HepG2 (cell line): ENCODE data around the gene REEP2. TPM values are rescaled to one million over a fixed set of nuclear protein-coding genes. Genes with fewer than 3 reads are reported as not detected.

Experiments used
- CBX2 ChIP-seq, 2 experiments: fragments of 200-600 bp in 1 of 2; sonication (generic); formaldehyde crosslinking in 1 of 2; IDR thresholded peaks; 2 replicates each; pipeline versions ENCODE4 v1.7.0 to v1.8.1; 2018 to 2022; ENCODE audit warnings: low read depth in 2 of 2, low read length in 1 of 2, mild to moderate bottlenecking in 1 of 2, missing genetic modification reagents in 1 of 2
- SPEN ChIP-seq: sonication (generic); formaldehyde crosslinking; IDR thresholded peaks from 2 replicates; pipeline ENCODE4 v1.5.1; 2020; ENCODE audit warnings: low read depth, mild to moderate bottlenecking, missing genetic modification reagents
- ZNF737 ChIP-seq: sonication (generic); formaldehyde crosslinking; IDR thresholded peaks from 2 replicates; pipeline ENCODE4 v1.5.0; 2020; ENCODE audit warnings: missing genetic modification reagents, mild to moderate bottlenecking, borderline replicate concordance
- ZNF841 ChIP-seq: sonication (generic); formaldehyde crosslinking; IDR thresholded peaks from 2 replicates; pipeline ENCODE4 v1.8.1; 2023; ENCODE audit warnings: missing genetic modification reagents, borderline replicate concordance
- polyA plus RNA-seq, 8 experiments: library from polyadenylated mRNA; depleted of rRNA in 3 of 8; stranded (reverse) in 7 of 8; unstranded in 1 of 8; fragments of >200 nt; fragmentation: Illumina TruSeq in 4 of 8; extraction: Trizol in 4 of 8; gene quantifications; 2 replicates each; pipeline versions ENCODE4 v1.2.1 to v1.2.3, GENCODE V29; 2011 to 2016; ENCODE audit warnings: low read depth in 4 of 8, missing spikeins in 1 of 8, mixed read lengths in 1 of 8; ENCODE audit not compliant: insufficient read depth in 1 of 8
- total RNA-seq, 5 experiments: library from RNA; depleted of rRNA; stranded (reverse); fragments of >200 nt; fragmentation: Illumina TruSeq; extraction: Trizol; gene quantifications; 2 replicates each; pipeline ENCODE4 v1.2.3, GENCODE V29; 2016; ENCODE audit warnings: low read depth in 1 of 5
- TF ChIP-seq, protein P1 (sequence below): sonication (generic); formaldehyde crosslinking; IDR thresholded peaks from 2 replicates; pipeline ENCODE4 v1.8.1; 2023; ENCODE audit warnings: mild to moderate bottlenecking, missing genetic modification reagents
- TF ChIP-seq, protein P2 (sequence below): sonication (generic); formaldehyde crosslinking; IDR thresholded peaks from 2 replicates; pipeline ENCODE4 v1.4.0; 2020; ENCODE audit warnings: missing genetic modification reagents
- TF ChIP-seq, protein P3 (sequence below): sonication (generic); formaldehyde crosslinking; IDR thresholded peaks from 2 replicates; pipeline ENCODE4 v1.5.0; 2020; ENCODE audit warnings: mild to moderate bottlenecking, missing genetic modification reagents
- TF ChIP-seq, protein P4 (sequence below): sonication (generic); formaldehyde crosslinking; IDR thresholded peaks from 2 replicates; pipeline ENCODE4 v1.8.0; 2023; ENCODE audit warnings: mild to moderate bottlenecking, missing genetic modification reagents
- TF ChIP-seq, protein P5 (sequence below): sonication (generic); formaldehyde crosslinking; IDR thresholded peaks from 2 replicates; pipeline ENCODE4 v1.5.1; 2020; ENCODE audit warnings: missing genetic modification reagents, mild to moderate bottlenecking, borderline replicate concordance
- TF ChIP-seq, protein P6 (sequence below): fragments of 450-650 bp; IDR thresholded peaks from 2 replicates; pipeline ENCODE4 v1.6.1; 2017
- TF ChIP-seq, protein P7 (sequence below): sonication (generic); formaldehyde crosslinking; IDR thresholded peaks from 2 replicates; pipeline ENCODE4 v1.9.0; 2021; ENCODE audit warnings: mild to moderate bottlenecking, missing genetic modification reagents

Gene REEP2
- total and polyA plus RNA-seq, 2 of the 13 experiments (the other 11 are each of a cell fraction or from before 2014, with no cell fraction given): 5.3 to 7.8 TPM

DNA sequence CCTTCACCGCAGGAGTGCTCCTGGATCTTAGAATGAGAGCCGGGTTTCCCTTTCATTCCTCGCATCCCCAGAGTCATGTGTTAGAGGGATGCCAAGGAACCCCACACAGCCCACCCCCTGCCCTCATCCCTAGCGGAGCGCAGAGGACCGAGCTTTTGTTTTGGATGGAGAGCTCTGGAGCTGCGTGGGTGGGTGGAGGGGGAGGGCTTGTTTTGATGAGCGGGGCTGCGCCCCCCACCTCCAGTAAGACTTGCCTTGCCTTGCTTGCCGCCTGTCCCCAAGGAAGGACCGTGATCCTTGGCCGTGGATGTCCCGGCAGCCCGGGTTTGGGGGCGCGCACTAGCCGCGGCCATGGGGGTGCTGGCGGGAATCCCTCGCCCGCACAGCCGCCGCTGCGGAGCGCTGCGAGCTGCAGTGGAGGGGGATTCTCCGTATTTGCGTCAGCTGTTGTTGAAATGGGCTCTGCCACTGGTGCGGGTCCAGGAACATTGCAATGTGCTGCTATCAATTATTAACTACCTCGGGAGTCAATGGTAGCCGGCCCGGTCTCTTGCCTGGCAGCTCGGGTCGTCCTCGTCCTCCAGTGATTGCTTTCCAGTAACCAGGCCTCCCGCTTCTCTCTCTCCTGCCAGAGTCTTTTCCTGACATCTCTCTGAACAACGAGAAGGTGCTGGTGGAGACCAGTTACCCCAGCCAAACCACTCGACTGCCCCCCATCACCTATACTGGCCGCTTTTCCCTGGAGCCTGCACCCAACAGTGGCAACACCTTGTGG lies 27.5 kb downstream of the REEP2 start (continued):
- TF ChIP-seq, protein P1, sequence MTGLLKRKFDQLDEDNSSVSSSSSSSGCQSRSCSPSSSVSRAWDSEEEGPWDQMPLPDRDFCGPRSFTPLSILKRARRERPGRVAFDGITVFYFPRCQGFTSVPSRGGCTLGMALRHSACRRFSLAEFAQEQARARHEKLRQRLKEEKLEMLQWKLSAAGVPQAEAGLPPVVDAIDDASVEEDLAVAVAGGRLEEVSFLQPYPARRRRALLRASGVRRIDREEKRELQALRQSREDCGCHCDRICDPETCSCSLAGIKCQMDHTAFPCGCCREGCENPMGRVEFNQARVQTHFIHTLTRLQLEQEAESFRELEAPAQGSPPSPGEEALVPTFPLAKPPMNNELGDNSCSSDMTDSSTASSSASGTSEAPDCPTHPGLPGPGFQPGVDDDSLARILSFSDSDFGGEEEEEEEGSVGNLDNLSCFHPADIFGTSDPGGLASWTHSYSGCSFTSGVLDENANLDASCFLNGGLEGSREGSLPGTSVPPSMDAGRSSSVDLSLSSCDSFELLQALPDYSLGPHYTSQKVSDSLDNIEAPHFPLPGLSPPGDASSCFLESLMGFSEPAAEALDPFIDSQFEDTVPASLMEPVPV (CRISPR knock-in tag): no peak
- TF ChIP-seq, protein P2, sequence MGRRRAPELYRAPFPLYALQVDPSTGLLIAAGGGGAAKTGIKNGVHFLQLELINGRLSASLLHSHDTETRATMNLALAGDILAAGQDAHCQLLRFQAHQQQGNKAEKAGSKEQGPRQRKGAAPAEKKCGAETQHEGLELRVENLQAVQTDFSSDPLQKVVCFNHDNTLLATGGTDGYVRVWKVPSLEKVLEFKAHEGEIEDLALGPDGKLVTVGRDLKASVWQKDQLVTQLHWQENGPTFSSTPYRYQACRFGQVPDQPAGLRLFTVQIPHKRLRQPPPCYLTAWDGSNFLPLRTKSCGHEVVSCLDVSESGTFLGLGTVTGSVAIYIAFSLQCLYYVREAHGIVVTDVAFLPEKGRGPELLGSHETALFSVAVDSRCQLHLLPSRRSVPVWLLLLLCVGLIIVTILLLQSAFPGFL: no peak
- no peak for TF ChIP-seq CBX2 (IDR thresholded peaks at IDR 0.05; ENCODE audit: low read depth, low read length)
- TF ChIP-seq CBX2 (CRISPR knock-in tag; IDR thresholded peaks at IDR 0.05; ENCODE audit: low read depth): no peak
- TF ChIP-seq, protein P3, sequence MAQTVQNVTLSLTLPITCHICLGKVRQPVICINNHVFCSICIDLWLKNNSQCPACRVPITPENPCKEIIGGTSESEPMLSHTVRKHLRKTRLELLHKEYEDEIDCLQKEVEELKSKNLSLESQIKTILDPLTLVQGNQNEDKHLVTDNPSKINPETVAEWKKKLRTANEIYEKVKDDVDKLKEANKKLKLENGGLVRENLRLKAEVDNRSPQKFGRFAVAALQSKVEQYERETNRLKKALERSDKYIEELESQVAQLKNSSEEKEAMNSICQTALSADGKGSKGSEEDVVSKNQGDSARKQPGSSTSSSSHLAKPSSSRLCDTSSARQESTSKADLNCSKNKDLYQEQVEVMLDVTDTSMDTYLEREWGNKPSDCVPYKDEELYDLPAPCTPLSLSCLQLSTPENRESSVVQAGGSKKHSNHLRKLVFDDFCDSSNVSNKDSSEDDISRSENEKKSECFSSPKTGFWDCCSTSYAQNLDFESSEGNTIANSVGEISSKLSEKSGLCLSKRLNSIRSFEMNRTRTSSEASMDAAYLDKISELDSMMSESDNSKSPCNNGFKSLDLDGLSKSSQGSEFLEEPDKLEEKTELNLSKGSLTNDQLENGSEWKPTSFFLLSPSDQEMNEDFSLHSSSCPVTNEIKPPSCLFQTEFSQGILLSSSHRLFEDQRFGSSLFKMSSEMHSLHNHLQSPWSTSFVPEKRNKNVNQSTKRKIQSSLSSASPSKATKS: no peak
- TF ChIP-seq, protein P4, sequence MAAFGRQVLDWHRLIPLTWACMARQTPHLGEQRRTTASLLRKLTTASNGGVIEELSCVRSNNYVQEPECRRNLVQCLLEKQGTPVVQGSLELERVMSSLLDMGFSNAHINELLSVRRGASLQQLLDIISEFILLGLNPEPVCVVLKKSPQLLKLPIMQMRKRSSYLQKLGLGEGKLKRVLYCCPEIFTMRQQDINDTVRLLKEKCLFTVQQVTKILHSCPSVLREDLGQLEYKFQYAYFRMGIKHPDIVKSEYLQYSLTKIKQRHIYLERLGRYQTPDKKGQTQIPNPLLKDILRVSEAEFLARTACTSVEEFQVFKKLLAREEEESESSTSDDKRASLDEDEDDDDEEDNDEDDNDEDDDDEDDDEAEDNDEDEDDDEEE: peak; percentile 77; the same call in 1 of the 2 replicates
- TF ChIP-seq SPEN (CRISPR knock-in tag): no peak
- no peak for TF ChIP-seq ZNF841
- TF ChIP-seq, protein P5, sequence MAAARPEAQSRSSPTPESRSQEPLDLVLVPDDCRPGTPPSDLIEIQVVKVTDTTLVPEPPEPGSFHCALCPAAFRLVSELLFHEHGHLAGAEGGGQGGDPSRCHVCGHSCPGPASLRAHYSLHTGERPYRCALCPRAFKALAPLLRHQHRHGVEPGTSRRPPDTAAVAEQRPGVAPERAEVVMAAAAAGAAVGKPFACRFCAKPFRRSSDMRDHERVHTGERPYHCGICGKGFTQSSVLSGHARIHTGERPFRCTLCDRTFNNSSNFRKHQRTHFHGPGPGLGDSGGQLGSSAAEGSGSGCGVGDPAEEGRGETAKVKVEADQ: no peak
- TF ChIP-seq, protein P6, sequence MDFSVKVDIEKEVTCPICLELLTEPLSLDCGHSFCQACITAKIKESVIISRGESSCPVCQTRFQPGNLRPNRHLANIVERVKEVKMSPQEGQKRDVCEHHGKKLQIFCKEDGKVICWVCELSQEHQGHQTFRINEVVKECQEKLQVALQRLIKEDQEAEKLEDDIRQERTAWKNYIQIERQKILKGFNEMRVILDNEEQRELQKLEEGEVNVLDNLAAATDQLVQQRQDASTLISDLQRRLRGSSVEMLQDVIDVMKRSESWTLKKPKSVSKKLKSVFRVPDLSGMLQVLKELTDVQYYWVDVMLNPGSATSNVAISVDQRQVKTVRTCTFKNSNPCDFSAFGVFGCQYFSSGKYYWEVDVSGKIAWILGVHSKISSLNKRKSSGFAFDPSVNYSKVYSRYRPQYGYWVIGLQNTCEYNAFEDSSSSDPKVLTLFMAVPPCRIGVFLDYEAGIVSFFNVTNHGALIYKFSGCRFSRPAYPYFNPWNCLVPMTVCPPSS: no peak
- no peak for TF ChIP-seq ZNF737
- TF ChIP-seq, protein P7, sequence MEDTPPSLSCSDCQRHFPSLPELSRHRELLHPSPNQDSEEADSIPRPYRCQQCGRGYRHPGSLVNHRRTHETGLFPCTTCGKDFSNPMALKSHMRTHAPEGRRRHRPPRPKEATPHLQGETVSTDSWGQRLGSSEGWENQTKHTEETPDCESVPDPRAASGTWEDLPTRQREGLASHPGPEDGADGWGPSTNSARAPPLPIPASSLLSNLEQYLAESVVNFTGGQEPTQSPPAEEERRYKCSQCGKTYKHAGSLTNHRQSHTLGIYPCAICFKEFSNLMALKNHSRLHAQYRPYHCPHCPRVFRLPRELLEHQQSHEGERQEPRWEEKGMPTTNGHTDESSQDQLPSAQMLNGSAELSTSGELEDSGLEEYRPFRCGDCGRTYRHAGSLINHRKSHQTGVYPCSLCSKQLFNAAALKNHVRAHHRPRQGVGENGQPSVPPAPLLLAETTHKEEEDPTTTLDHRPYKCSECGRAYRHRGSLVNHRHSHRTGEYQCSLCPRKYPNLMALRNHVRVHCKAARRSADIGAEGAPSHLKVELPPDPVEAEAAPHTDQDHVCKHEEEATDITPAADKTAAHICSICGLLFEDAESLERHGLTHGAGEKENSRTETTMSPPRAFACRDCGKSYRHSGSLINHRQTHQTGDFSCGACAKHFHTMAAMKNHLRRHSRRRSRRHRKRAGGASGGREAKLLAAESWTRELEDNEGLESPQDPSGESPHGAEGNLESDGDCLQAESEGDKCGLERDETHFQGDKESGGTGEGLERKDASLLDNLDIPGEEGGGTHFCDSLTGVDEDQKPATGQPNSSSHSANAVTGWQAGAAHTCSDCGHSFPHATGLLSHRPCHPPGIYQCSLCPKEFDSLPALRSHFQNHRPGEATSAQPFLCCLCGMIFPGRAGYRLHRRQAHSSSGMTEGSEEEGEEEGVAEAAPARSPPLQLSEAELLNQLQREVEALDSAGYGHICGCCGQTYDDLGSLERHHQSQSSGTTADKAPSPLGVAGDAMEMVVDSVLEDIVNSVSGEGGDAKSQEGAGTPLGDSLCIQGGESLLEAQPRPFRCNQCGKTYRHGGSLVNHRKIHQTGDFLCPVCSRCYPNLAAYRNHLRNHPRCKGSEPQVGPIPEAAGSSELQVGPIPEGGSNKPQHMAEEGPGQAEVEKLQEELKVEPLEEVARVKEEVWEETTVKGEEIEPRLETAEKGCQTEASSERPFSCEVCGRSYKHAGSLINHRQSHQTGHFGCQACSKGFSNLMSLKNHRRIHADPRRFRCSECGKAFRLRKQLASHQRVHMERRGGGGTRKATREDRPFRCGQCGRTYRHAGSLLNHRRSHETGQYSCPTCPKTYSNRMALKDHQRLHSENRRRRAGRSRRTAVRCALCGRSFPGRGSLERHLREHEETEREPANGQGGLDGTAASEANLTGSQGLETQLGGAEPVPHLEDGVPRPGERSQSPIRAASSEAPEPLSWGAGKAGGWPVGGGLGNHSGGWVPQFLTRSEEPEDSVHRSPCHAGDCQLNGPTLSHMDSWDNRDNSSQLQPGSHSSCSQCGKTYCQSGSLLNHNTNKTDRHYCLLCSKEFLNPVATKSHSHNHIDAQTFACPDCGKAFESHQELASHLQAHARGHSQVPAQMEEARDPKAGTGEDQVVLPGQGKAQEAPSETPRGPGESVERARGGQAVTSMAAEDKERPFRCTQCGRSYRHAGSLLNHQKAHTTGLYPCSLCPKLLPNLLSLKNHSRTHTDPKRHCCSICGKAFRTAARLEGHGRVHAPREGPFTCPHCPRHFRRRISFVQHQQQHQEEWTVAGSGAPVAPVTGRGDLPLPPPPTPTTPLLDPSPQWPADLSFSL (CRISPR knock-in tag): no peak
